OCI-LY7 (cell line): ENCODE measurements around the gene CMTM3. TPM values are rescaled to one million over a fixed set of nuclear protein-coding genes. Genes with fewer than 3 reads are reported as not detected.

ENCODE experiments used
- BruUV-seq: library from RNA; stranded (reverse); fragments of 400-500 nt; replicated peaks from 2 replicates; lab custom pipeline; 2021; lab: Mats Ljungman, UMichigan
- CTCF ChIA-PET: fragments of 300-600 bp; sonication (Branson Sonifier 250); formaldehyde crosslinking; loops from one replicate; lab custom pipeline; 2022; ENCODE audit warnings: antibody characterized with exemption; ENCODE audit not compliant: unreplicated experiment; lab: Charles Lee
- POLR2A ChIA-PET: fragments of 300-600 bp; sonication (Branson Sonifier 250); formaldehyde crosslinking; loops from one replicate; lab custom pipeline; 2022; ENCODE audit warnings: antibody characterized with exemption; lab: Charles Lee
- DNase-seq: peaks from one replicate; pipeline ENCODE4 v3.0.0-alpha.2; 2015; ENCODE audit warnings: low spot score
- H2AFZ ChIP-seq: fragments of 200-600 bp; sonication (generic), shearing (Covaris generic); 2 replicates; pipeline ENCODE4 v1.6.1; 2014; ENCODE audit warnings: mild to moderate bottlenecking, antibody characterized with exemption, low read length, moderate library complexity
- H3K27ac ChIP-seq: fragments of 200-600 bp; sonication (generic); 2 replicates; pipeline ENCODE4 v1.5.1; 2014; ENCODE audit warnings: mixed run types, low read depth, mild to moderate bottlenecking, moderate library complexity, low read length, inconsistent platforms; ENCODE audit not compliant: poor library complexity, severe bottlenecking
- H3K36me3 ChIP-seq: fragments of 200-600 bp; sonication (generic); 2 replicates; pipeline ENCODE4 v1.6.1; 2014; ENCODE audit warnings: mild to moderate bottlenecking, antibody characterized with exemption, low read length, moderate library complexity, mixed read lengths; ENCODE audit not compliant: insufficient read depth
- H3K4me1 ChIP-seq: fragments of 200-600 bp; sonication (generic); 2 replicates; pipeline ENCODE4 v1.5.1; 2014; ENCODE audit warnings: mild to moderate bottlenecking, low read length; ENCODE audit not compliant: insufficient read depth, poor library complexity, severe bottlenecking
- H3K4me2 ChIP-seq: fragments of 200-600 bp; sonication (generic); 2 replicates; pipeline ENCODE4 v1.6.1; 2014; ENCODE audit warnings: mild to moderate bottlenecking, low read length
- H3K4me3 ChIP-seq: fragments of 200-600 bp; sonication (generic); 2 replicates; pipeline ENCODE4 v1.5.1; 2014; ENCODE audit warnings: mild to moderate bottlenecking, low read depth, low read length; ENCODE audit not compliant: poor library complexity, severe bottlenecking
- H3K79me2 ChIP-seq: fragments of 200-600 bp; sonication (generic); 2 replicates; pipeline ENCODE4 v1.6.1; 2016; ENCODE audit warnings: low read depth, mild to moderate bottlenecking, low read length, moderate library complexity, mixed read lengths; ENCODE audit not compliant: insufficient read depth
- H3K9me2 ChIP-seq: fragments of 200-600 bp; sonication (generic); 2 replicates; pipeline ENCODE4 v1.6.1; 2016; ENCODE audit warnings: mild to moderate bottlenecking, low read length, mixed read lengths; ENCODE audit not compliant: insufficient read depth
- H3K9me3 ChIP-seq: fragments of 200-600 bp; sonication (generic); 2 replicates; pipeline ENCODE4 v1.6.1; 2014; ENCODE audit warnings: mild to moderate bottlenecking, mixed run types, low read length, mixed read lengths
- H4K20me1 ChIP-seq: fragments of 200-600 bp; sonication (generic); 2 replicates; pipeline ENCODE4 v1.6.1; 2014; ENCODE audit warnings: mild to moderate bottlenecking, antibody characterized with exemption, low read length, moderate library complexity, mixed read lengths; ENCODE audit not compliant: insufficient read depth
- EZH2phosphoT487 ChIP-seq: fragments of 200-600 bp; sonication (generic); IDR thresholded peaks from 2 replicates; pipeline ENCODE4 v1.6.1; 2018; ENCODE audit warnings: low read depth, borderline replicate concordance, mild to moderate bottlenecking, mixed run types, antibody characterized with exemption, low read length, moderate library complexity, mixed read lengths
- intact Hi-C: fragments of 100-400 bp; cut with micrococcal nuclease; formaldehyde crosslinking; loops from one replicate; pipeline ENCODE4 v1.10.0; 2022; ENCODE audit not compliant: unreplicated experiment
- total RNA-seq, 2 experiments: library from RNA; depleted of rRNA in 1 of 2; stranded (reverse); fragments of >200 nt in 1 of 2; shearing (Covaris generic) in 1 of 2; gene quantifications; 2 replicates each; pipeline ENCODE4 v1.2.3, GENCODE V29; 2014 to 2022
- TF ChIP-seq, protein P1 (sequence below): fragments of 200-600 bp; sonication (generic); conservative IDR thresholded peaks from 2 replicates; pipeline ENCODE4 v1.5.1; 2014; ENCODE audit warnings: mild to moderate bottlenecking, antibody characterized with exemption, low read length, moderate library complexity, mixed read lengths

CMTM3 gene
- total RNA-seq, 2 experiments from 2014 or later, result 5.0 to 30.4 TPM

DNA sequence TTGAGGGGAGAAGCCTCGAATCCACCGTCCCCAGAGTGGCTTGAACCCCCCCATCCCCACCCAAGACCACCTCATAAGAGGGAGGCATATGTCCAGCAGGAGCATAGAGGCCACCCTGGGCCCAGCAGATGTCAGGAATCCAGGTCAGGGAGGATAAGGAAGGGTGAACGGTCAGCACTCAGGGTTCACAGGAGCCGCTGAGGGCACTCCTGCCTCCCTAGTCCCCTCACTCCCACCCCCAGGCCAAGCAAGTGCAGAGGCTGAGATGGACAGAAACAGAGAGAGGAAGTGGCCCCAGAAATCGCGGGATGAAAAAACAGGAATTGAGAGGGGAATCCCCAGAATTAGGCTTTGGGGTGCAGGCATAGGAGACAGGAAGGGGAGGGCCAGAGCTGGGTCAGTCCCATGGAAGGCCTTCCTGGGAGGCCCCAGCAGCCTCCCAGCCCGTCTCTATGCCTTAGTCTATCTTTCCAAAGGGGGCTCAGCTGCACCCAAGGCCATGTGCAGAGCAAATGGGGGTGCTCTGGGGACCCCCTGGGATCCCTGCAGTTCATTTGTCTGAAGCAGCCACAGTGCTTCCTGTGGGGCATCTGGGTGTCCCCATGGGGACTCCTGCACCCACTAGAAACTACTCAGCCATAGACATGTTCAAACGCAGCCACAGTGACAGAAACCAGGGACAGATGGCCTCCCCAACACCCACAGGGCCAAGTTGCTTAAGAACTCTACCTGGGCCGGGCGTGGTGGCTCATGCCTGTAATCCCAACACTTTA is 1.7 kb downstream of the CMTM3 start:
- peaks cover 45% of the 10 kb centered on the region for H3K4me1 ChIP-seq
- peak overlapping the region; percentile 91 for H3K4me2 ChIP-seq
- H2AFZ ChIP-seq, result no peak overlapping the region
- intact Hi-C loops, result loop anchor here (5.0 kb wide), 1 partner anchor 199 kb away; no protein-coding TSS in a partner anchor
- H3K27ac ChIP-seq, result no peak overlapping the region
- peak overlapping the region; percentile 84 for H3K4me3 ChIP-seq
- ChIA-PET CTCF (no interaction called here), POLR2A (interaction anchor here (1.3 kb wide), 1 partner anchor 12 kb away, joined by 4 read pairs; no protein-coding TSS in a partner anchor)
- peaks cover 6% of the 10 kb centered on the region; the same call in 1 of the 2 replicates for H4K20me1 ChIP-seq
- DNase-seq, result peak; percentile 72
- H3K36me3 ChIP-seq, result peaks cover 23% of the 10 kb centered on the region
- no TSS peak for BruUV-seq
- no peak for TF ChIP-seq EZH2phosphoT487
- TF ChIP-seq, protein P1, sequence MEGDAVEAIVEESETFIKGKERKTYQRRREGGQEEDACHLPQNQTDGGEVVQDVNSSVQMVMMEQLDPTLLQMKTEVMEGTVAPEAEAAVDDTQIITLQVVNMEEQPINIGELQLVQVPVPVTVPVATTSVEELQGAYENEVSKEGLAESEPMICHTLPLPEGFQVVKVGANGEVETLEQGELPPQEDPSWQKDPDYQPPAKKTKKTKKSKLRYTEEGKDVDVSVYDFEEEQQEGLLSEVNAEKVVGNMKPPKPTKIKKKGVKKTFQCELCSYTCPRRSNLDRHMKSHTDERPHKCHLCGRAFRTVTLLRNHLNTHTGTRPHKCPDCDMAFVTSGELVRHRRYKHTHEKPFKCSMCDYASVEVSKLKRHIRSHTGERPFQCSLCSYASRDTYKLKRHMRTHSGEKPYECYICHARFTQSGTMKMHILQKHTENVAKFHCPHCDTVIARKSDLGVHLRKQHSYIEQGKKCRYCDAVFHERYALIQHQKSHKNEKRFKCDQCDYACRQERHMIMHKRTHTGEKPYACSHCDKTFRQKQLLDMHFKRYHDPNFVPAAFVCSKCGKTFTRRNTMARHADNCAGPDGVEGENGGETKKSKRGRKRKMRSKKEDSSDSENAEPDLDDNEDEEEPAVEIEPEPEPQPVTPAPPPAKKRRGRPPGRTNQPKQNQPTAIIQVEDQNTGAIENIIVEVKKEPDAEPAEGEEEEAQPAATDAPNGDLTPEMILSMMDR, result no peak
- no peaks in the 10 kb centered on the region for H3K9me2 ChIP-seq
- peaks cover 7% of the 10 kb centered on the region; the same call in 1 of the 2 replicates for H3K9me3 ChIP-seq
- H3K79me2 ChIP-seq, result no peaks in the 10 kb centered on the region

DNA sequence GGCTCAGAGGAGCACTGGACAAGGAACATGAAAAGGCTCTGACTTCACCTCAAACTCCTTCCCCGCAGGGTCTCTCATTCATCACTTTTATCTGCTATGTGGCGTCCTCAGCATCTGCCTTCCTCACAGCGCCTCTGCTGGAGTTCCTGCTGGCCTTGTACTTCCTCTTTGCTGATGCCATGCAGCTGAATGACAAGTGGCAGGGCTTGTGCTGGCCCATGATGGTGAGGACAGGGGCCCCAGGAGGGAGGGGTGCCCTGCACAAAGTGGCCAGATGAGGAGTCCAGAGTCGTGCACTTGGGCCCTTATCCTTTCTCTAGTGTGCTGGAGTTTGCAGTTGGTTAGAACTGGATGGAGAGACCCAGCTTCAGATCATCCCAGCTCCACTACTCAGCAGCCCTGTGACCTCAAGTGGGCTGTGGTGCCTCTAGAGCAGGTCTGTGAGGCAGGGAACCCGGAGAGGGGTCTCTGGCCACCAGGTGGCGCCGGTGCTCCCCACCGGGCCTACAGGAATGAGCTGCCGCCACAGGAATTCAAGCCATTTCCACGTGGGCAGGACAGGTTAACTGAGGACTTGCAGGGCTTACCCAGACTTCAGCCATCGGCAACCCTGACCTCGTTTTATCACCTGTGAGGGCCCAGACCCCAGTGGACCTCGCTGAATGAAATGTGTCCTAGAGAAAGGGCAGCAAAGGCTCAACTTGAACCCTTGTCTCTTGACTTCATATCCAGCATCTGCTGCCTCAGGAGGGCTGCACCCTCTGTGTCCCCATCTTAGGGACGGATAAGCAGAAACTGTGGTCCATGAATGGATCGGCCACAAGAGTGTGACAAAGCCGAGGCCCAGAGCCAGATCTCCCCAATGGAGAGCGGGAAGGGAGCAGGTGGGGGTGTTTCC is 4.0 kb downstream of the CMTM3 start:
- Histone ChIP-seq H4K20me1 (peaks cover 6% of the 10 kb centered on the region; the same call in 1 of the 2 replicates), H2AFZ (no peak overlapping the region), H3K36me3 (peaks cover 44% of the 10 kb centered on the region), H3K27ac (peak overlapping the region; percentile 45), H3K79me2 (no peaks in the 10 kb centered on the region), H3K4me2 (peak overlapping the region; percentile 37; the same call in 1 of the 2 replicates), H3K4me1 (peaks cover 40% of the 10 kb centered on the region), H3K9me2 (no peaks in the 10 kb centered on the region), H3K9me3 (no peaks in the 10 kb centered on the region), H3K4me3 (no peak overlapping the region)
- TF ChIP-seq, protein P1, result peak; percentile 98
- TF ChIP-seq EZH2phosphoT487, result no peak
- ChIA-PET POLR2A (no interaction called here), CTCF (interaction anchor here (0.6 to 1.3 kb wide), 8 partner anchors 10 to 302 kb away, joined by 3 to 4 read pairs (median 3); no protein-coding TSS in a partner anchor)
- peak; percentile 83 for DNase-seq
- intact Hi-C loops, result loop anchor here (2.0 to 5.0 kb wide), 2 partner anchors 201 to 264 kb away; no protein-coding TSS in a partner anchor
- no TSS peak for BruUV-seq
